A549 (cell line): ENCODE measurements around the gene FAT4.

Experiments used
- CHD2 ChIP-seq: fragments of 150-350 bp; IDR thresholded peaks from 2 replicates; pipeline ENCODE4 v1.6.1; 2014; ENCODE audit warnings: low read length; ENCODE audit not compliant: partially characterized antibody
- JUN ChIP-seq, 2 experiments: fragments of >200 bp; sonication (Bioruptor Twin); formaldehyde crosslinking; IDR thresholded peaks; 2 replicates in 1 of 2; 3 replicates in 1 of 2; pipeline ENCODE4 v1.6.1; 2016 to 2017
- POLR2A ChIP-seq: IDR thresholded peaks from 2 replicates; pipeline ENCODE4 v1.6.1; 2012; ENCODE audit warnings: mild to moderate bottlenecking, low read length
- USF2 ChIP-seq: fragments of 450-650 bp; IDR thresholded peaks from 2 replicates; pipeline ENCODE4 v1.6.1; 2014; ENCODE audit warnings: antibody characterized with exemption

- TF ChIP-seq POLR2A (no peak), JUN (IDR thresholded peaks at IDR 0.05) (no peak), CHD2 (no peak), USF2 (no peak)
Measured at GRCh38 chr4:125303058-125303457, 11.7 kb upstream of the FAT4 start.
